Breast epithelium (tissue), 4 donors: Measurements from ENCODE around the gene METTL1. TPM values are rescaled to one million over a fixed set of nuclear protein-coding genes. Genes with fewer than 3 reads are reported as not detected.

Source experiments
- DNase-seq, 2 donors: peaks; one replicate each; pipeline ENCODE4 v3.0.0-alpha.2; 2019; ENCODE audit warnings: low spot score in 2 of 2
- H3K27ac ChIP-seq, 2 donors: fragments of 200-600 bp; sonication (generic) in 1 of 2; one replicate each; pipeline ENCODE4 v1.5.1; 2016 to 2019; ENCODE audit warnings: mild to moderate bottlenecking in 1 of 2
- H3K27me3 ChIP-seq, 2 donors: fragments of 200-600 bp; sonication (generic) in 1 of 2; one replicate each; pipeline versions ENCODE4 v1.5.1 to v1.6.0; 2017 to 2019; ENCODE audit warnings: control low read depth in 1 of 2, mild to moderate bottlenecking in 1 of 2
- H3K36me3 ChIP-seq: fragments of 200-600 bp; one replicate; pipeline ENCODE4 v1.5.1; 2019
- H3K4me1 ChIP-seq, 2 donors: fragments of 200-600 bp; sonication (generic); one replicate each; pipeline ENCODE4 v1.5.1; 2016 to 2019; ENCODE audit warnings: control low read depth in 1 of 2
- H3K4me3 ChIP-seq, 3 donors: fragments of 200-600 bp; sonication (generic); 1 replicate in 2 of 3; 2 replicates in 1 of 3; pipeline ENCODE4 v1.5.1; 2016 to 2019; ENCODE audit warnings: mild to moderate bottlenecking in 3 of 3, moderate library complexity in 2 of 3
- H3K9me3 ChIP-seq, 2 donors: fragments of 200-600 bp; sonication (generic) in 1 of 2; one replicate each; pipeline ENCODE4 v1.5.1; 2016 to 2019; ENCODE audit warnings: control low read depth in 1 of 2
- POLR2A ChIP-seq: fragments of 450-650 bp; IDR thresholded peaks from one replicate; pipeline ENCODE4 v1.6.1; 2016; ENCODE audit warnings: antibody characterized with exemption, mild to moderate bottlenecking, moderate library complexity
- POLR2AphosphoS5 ChIP-seq, 3 donors: sonication (generic); formaldehyde crosslinking; IDR thresholded peaks; one replicate each; pipeline ENCODE4 v1.6.1; 2017; ENCODE audit warnings: antibody characterized with exemption in 3 of 3
- intact Hi-C: fragments of 100-400 bp; cut with DNase I; formaldehyde crosslinking; loops from one replicate; pipeline ENCODE4 v1.15.1; 2023; ENCODE audit warnings: low total_unique reads
- total RNA-seq, 3 donors: library from RNA; depleted of rRNA; stranded (reverse); fragments of >200 nt; gene quantifications; one replicate each; pipeline ENCODE4 v1.1.0, GENCODE V29; 2016
- TF ChIP-seq, protein P1 (sequence below), 3 donors: fragments of 450-650 bp; IDR thresholded peaks; one replicate each; pipeline ENCODE4 v1.5.1; 2016 to 2017; ENCODE audit warnings: antibody characterized with exemption in 3 of 3, mild to moderate bottlenecking in 3 of 3, moderate library complexity in 3 of 3

METTL1 gene
- total RNA-seq, 3 donors from 2014 or later = 4.8 to 12.6 (median 8.2) TPM

DNA sequence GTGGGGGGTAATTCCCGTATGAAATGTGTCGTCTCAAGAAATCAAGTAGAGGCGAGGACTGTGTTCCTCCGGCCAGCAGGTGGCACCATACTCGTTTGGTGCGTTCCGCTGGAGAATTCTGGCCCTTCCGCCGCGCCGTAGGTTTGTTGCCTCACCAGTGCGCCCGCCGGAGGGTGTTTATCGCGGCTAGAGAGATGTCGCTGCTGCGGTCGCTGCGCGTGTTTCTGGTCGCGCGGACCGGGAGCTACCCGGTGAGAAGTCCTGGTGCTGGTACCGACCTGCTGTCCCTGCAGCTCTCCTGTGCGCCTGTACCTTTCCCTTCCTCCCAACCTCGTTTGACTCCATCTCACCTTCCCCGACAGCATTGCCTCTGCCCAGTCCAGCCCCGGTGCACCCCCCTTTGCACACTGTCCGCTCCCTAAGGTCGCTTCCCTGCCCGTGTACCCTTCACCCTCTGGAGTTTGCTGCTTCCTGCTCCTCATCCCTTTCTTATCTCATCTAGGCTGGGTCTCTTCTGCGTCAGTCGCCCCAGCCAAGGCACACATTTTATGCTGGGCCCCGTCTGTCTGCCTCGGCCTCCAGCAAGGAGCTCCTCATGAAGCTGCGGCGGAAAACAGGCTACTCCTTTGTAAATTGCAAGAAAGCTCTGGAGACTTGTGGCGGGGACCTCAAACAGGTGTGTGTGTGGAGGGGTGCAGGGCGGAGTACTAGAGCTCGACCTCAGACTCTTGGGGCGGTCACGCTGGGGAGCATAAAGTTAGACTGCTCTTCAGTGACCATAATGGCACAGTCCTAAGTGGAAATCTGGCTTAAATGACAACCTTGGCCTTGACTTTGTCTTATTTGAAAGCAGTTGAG lies 10.9 kb upstream of the METTL1 start, which contains the start of gene TSFM:
TSFM (plus strand) TSS at position 180 of the 858 bp plus-strand sequence; CDS start at position 195, 15 bp downstream.
- intact Hi-C loops = loop anchor here (5.0 kb wide), 1 partner anchor 39 kb away; no protein-coding TSS in a partner anchor
- Histone ChIP-seq H3K4me1 (no peaks in the 10 kb centered on the region), H3K27me3 (no peaks in the 10 kb centered on the region), H3K9me3 (no peaks in the 10 kb centered on the region), H3K4me3 (peak within 1 kb of the TSS; percentile 74 to 87 (median 86)), H3K36me3 (no peaks in the 10 kb centered on the region), H3K27ac (peak within 1 kb of the TSS; percentile 82 to 88)
- TF ChIP-seq POLR2A = peak; percentile 55
- TF ChIP-seq, protein P1, sequence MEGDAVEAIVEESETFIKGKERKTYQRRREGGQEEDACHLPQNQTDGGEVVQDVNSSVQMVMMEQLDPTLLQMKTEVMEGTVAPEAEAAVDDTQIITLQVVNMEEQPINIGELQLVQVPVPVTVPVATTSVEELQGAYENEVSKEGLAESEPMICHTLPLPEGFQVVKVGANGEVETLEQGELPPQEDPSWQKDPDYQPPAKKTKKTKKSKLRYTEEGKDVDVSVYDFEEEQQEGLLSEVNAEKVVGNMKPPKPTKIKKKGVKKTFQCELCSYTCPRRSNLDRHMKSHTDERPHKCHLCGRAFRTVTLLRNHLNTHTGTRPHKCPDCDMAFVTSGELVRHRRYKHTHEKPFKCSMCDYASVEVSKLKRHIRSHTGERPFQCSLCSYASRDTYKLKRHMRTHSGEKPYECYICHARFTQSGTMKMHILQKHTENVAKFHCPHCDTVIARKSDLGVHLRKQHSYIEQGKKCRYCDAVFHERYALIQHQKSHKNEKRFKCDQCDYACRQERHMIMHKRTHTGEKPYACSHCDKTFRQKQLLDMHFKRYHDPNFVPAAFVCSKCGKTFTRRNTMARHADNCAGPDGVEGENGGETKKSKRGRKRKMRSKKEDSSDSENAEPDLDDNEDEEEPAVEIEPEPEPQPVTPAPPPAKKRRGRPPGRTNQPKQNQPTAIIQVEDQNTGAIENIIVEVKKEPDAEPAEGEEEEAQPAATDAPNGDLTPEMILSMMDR (IDR thresholded peaks at IDR 0.05) = peak; percentile 93 to 97 (median 95)
- TF ChIP-seq POLR2AphosphoS5 (IDR thresholded peaks at IDR 0.05) = peak; percentile 94 to 96 (median 96)
- DNase-seq = peak; percentile 93 to 99

DNA sequence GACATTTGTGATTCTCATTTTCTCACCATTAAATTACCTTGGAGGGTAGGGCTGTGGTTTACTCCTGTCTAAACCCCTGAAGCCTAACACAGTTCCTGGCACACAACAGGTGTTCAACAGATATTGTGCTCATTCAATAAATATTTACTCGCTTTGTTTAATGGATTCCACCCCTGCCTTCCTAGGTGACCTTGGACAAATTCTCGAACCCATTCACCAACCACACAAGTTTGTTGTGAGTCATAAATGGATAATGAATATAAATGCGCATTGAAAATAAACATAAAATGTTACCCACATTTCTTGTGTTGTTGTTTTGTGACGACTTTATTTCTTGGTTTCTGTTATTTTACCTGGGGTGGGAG lies 10.3 kb upstream of the METTL1 start:
- H3K4me3 ChIP-seq = peak overlapping the region; percentile 74 to 87 (median 86)
- intact Hi-C loops = loop anchor here (5.0 kb wide), 1 partner anchor 40 kb away; no protein-coding TSS in a partner anchor
- H3K4me1 ChIP-seq = no peaks in the 10 kb centered on the region
- no peaks in the 10 kb centered on the region for H3K27me3 ChIP-seq
- TF ChIP-seq POLR2A (no peak), POLR2AphosphoS5 (IDR thresholded peaks at IDR 0.05) (no peak)
- TF ChIP-seq, protein P1 (IDR thresholded peaks at IDR 0.05) = no peak
- H3K9me3 ChIP-seq = no peaks in the 10 kb centered on the region
- H3K27ac ChIP-seq = peak overlapping the region; percentile 82 to 88
- no peak for DNase-seq
- no peaks in the 10 kb centered on the region for H3K36me3 ChIP-seq

DNA sequence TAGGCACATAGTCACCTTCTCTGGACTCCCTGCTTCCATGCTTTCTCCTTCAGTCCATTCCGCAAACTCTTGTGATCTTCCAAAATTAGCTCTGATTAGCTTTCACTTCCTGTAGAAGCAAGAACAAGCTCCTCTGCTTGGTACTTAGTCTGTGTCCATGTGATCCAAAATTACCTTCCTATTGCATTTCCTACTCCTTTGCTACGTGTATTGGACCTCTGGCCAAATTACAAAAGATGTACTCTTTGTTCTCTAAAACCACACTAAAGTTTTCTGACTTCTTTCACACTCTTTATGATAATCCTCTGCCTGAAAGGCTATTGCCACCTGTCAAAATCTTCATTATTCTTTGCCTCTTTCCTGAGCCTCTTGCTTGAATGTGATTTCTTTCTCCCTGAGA lies 9.9 kb upstream of the METTL1 start:
- H3K9me3 ChIP-seq = no peaks in the 10 kb centered on the region
- TF ChIP-seq, protein P1 (IDR thresholded peaks at IDR 0.05) = no peak
- TF ChIP-seq POLR2A (no peak), POLR2AphosphoS5 (IDR thresholded peaks at IDR 0.05) (no peak)
- H3K4me3 ChIP-seq = no peak overlapping the region
- H3K27me3 ChIP-seq = no peaks in the 10 kb centered on the region
- no peaks in the 10 kb centered on the region for H3K36me3 ChIP-seq
- H3K27ac ChIP-seq = no peak overlapping the region
- intact Hi-C loops = loop anchor here (5.0 kb wide), 1 partner anchor 40 kb away; no protein-coding TSS in a partner anchor
- DNase-seq = no peak
- no peaks in the 10 kb centered on the region for H3K4me1 ChIP-seq

DNA sequence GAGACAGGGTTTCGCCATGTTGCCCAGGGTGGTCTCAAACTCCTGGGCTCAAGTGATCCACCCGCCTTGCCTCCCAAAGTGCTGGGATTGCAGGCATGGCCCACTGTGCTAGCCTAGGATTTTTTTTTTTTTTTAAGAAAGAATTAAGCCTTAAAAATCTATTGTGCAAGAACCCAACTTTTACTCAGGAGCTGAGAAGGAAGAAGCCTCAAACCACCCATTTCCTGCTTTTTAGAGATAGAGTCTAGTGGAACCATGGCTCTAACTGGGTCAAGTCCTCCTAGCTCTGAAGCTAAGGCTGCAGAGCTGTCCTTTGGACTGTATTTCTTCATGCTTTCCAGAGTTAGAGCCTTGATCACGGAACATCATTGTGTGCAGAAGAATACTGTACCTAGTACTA lies 9.3 kb upstream of the METTL1 start:
- TF ChIP-seq, protein P1 (IDR thresholded peaks at IDR 0.05) = no peak
- no peak for TF ChIP-seq POLR2AphosphoS5 (IDR thresholded peaks at IDR 0.05)
- TF ChIP-seq POLR2A = no peak
- Histone ChIP-seq H3K4me1 (no peaks in the 10 kb centered on the region), H3K9me3 (no peaks in the 10 kb centered on the region), H3K27me3 (no peaks in the 10 kb centered on the region), H3K27ac (no peak overlapping the region), H3K36me3 (no peaks in the 10 kb centered on the region), H3K4me3 (no peak overlapping the region)
- no peak for DNase-seq
- intact Hi-C loops = loop anchor here (5.0 kb wide), 1 partner anchor 41 kb away; no protein-coding TSS in a partner anchor
